NK-92 treated with Interleukin-12 subunit alpha and Interleukin-12 subunit beta, amount 100 ng/mL, for 24 hours (cell line): ENCODE results near the gene PCNX2.

Source experiments
- DNase-seq: peaks from one replicate; lab custom pipeline; 2025; lab: John Stamatoyannopoulos, UW

The PCNX2 gene

DNA sequence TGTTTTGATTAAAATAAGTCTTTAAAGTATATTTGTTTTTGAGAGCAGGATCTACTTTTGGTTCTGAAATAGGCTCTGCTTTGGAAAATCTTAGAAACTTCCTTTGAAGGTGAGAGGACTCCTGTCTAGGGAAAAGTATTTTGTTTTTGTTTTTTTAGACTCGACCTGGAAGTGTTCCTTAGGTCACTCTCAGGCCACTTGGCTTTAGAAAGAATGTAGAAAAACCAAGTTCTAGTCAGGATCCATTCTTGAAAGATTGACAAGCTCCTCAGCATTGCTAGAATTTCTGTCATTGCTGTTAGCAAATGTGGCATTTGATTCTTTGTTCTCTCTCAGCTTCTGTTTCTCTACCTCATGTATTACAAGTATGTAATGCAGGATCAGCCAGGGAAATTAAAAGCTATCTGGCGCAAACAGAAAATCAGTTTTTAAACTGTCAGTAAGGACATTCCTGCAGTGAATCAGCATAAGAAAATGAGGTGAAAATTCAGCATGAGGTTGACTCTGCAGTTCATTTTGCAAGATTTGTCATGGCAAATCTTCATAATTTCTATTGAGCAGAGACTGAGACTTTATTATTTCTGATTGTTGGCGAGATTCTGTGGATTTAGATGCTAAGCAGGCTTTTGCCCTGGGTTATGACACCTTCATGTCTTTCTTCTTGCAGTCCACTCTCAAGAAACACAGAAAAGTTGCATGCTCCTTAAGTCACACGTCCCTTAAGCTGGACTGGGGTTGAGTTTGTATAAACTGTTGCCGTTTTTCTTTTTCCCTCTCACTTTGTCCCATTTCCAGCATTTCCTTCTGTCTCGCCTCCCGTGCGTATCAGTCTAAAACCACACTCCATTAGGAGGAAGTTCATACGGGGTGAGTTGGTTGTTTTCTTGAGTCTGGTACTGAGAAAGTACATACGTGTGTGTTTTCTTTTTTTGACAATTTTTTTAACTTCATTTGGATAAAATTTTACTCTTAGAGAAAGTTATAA is 332.5 kb downstream of the PCNX2 start:
- DNase-seq = no peak

DNA sequence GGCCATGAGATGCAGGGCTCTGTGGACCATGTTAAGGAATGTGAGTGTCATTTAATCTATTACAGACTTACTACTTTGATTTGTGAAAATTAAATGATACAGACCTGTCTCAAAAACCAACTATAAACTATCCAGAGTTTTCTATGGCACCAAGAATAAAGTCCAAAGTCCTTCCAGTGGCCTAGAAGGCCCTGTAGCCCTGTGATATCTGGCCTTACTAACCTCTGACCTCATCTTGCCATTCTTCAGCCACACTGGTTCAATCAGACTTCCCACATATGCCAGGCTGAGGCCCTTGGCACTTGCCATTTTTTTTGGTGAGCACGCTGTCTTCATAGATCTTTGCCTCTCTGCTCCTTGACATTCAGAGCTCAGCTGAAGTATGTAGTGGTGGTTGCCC is 337.5 kb downstream of the PCNX2 start:
- no peak for DNase-seq

DNA sequence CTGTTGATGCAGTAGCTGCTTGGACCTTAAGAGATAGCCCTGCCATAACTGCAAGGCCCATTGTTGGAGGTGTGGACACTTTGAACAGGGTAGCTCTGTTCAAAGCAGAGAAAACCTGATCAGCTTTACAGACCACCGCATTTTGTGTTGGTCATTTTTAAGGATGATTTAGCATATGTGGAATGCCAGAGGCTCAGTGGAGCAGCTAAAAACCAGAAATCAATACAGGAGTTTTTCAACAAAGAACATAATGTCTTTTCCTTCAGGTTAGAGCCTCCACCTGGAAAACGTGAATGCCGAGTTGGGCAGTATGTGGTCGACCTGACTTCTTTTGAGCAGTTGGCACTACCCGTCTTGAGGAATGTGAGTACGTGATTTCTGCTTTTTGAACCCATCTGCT is 339.4 kb downstream of the PCNX2 start:
- no peak for DNase-seq

DNA sequence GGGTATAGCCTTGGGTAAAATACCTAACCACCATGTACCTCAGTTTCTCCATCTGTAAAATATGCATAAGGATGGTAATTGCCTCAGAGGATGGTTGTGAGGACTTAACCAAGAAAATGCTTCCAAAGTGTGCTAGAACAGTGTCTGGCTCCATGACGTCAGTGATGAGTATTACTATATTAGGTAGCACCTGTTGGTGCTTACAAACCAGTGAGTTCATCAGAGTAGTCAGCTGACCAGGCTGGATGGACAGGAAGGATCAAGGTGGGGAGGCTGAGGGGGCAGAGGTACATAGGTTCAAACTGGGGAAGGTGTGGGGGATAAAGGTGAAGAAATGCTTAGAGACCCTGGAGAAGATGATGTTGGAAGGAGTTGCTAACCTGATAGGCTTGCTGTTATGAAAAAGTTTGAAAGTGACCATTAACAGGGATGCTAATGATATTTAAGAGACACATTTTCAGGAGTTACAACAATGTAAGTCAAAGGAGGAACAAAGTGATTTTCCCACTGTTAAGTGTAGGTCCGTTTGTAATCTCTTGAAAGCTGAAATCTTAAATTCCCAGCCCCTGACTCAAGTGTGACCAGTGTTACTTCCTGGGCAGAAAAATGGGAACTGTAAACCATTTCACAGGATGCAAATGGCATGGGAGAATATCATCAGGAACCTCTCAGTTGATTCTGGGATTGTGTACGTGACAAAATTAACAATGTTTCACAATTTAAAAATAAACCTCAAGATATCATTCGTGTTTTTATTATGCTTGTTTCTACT is 340.7 kb downstream of the PCNX2 start:
- DNase-seq = no peak

DNA sequence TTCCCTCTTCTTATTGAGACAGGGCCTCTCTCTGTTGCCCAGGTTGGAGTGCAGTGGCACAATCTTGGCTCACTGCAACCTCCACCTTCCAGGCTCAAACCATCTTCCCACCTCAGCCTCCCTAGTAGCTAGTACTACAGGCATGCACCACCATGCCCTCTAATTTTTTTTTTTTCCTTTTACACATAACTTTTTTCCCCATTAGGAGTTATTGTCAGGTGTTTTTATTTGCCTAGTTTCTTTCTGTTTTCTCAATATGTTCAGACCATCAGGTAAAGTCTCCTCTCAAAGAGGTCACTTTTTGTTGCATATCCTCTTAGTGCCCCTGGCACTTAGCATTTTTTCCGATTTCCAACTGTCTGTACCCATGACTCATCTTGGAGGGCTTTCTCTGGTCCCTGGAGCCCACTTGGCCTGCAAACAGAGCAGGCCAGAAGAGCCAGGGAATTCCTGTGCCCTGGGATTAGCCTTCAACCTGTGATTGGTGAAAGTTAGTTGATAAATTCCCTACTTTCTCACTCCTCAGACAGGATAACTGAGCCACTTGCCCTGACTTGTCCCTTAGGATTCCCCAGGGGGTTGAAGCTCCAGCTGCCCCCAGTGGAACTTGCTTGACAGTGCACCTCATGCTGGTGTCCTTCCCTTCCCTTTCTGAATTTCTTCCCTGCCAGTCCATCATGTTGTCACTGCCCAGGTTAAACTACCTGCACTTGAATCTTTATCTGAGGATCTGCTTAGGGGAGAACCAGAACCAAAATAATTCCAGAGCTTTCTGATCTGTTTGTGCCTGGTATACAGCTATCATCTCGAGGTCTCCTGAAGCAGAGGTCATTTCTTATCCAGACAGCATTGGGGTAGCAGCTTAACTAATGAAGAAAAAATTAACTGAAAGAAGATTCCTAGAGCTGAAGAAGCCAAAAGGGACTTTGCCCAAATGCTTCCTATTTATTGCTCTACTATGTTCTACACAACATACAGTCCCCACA is 342.7 kb downstream of the PCNX2 start:
- DNase-seq = no peak

DNA sequence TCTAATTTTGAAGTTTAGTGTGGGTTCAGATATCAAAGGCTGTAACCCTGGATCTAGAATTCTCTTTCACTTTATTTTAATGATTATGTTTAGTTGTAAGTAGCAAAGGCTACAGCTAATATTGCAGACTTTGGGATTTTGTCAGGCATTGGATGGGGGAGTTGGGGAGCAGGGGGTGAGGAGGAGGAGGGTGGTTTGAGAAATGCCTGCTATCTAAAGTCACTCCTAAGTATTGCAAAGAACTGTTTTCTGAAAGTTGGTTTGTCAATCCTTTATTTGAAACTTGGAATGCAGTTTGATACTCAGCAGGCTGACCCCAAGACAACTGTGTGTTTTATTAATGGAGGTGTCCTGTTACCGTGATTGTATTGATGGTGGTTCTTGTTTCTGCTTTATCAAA is 343.9 kb downstream of the PCNX2 start:
- DNase-seq = no peak

DNA sequence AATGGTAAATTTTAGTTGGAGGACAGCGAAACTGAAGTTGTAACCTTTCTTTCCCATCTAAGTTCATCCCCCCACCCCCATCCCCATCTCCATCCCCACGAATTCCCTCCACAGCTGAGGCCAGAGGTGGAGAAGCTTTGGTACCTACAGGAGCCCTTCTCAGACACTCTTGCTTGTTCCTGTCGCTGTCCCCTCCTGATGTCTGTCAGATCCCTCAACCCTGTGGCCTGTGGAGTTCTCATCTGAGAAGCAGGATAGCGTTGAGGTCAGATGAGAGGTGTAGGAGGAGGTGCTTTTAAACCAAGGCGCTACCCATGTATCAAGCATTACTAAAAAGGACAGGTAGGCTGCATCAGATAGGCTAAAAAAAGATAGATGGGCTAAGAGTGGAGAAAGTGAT is 344.3 kb downstream of the PCNX2 start:
- no peak for DNase-seq

DNA sequence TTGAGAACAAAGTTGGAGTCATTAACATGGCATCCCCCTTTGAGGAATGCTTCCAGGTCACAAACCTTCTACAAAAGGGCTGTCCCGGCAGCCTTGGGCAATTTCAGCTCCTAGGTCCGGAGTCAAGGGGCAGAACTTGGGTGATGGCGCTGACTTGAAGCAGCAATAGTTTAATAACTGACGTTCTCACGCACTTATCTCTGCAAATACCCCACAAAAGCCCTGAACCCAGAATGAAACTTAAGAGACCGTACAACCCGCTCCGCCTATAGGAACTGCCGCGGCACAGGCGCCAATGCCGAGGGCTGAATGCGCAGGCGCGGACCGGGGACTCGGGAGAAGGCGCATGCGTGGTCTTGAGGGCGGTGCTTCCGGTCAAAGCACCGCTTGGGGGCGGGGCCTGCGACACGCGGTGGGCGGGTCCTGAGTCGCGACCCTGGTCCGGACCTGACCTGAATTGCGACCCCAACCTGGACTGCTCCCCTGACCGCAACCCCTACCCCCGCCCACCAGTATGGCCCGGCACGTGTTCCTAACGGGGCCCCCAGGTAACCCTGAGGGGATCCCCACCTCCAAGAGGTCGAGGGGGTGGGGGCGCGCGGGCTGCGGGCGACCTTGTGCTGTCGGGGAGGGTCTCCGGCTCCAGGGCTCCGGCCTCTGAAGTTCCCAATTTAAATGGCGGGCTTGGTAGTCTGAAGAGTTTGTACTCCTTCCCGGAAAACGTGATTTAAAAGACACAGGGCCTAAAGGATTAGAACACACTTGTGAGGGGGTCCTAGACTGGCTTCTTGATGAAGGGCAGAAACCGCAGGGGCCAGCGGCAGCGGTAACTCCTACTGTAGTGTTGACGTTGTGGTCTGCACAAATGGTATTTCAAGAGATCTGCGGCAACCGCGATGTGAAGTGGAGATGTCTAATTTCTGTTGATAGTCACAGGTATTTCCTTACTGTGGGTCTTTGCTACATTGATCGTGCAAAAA is 345.0 kb downstream of the PCNX2 start, which contains the start of gene NTPCR:
NTPCR (plus strand) TSS at position 415 of the 980 bp plus-strand sequence; CDS start at position 515, 100 bp downstream.
- DNase-seq = peak; percentile 90

GRCh38 chr1:232949636-232950196 is 345.8 kb downstream of the PCNX2 start:
- no peak for DNase-seq

DNA sequence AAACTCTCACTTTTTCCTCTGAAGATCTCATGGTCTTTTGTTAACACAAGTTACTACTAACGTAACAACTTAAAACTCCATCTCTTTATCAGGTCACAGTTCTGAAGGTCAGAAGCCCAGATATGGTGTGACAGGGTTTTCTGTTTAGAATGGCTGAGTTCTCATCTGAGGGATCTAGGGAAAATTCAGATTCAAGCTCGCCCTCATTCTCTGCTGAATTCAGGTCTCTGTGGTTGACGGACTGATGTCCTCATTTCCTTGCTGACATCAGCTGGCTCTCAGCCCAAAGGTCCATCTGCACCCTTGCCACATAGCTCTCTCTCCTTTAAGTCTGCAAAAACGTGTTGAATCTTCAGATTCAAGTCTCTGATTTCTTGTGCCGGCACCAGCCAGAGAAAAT is 351.2 kb downstream of the PCNX2 start:
- no peak for DNase-seq

DNA sequence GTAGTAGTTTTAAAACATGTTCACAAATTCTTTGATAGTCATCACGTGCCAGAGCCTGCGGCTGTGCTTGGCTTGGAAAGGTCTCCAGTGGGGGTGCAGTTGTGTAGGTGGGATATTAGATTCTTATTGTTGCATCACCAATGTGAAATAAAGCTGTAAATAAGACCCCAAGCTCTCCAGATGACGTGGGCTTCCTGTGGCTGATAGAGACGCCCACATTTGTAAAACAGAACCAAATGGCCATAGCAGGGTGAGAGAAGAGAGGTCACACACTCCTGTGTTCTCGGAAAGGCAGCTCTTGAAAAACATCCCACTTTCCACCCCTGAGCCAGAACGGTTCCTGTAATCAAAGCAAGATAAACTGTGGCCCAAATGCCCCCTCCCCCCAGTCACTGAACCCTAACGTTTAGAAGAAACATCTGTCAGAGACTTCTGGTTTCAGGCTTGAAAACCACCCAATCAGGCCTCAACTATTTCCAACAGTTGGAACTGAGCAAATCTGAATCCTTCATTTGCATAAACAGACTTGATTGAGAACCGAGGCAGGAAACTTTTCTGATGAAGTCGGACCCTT is 351.8 kb downstream of the PCNX2 start:
- DNase-seq = no peak

- no peak for DNase-seq
These were observed 352.9 kb downstream of the PCNX2 start for GRCh38 chr1:232942413-232943294.

DNA sequence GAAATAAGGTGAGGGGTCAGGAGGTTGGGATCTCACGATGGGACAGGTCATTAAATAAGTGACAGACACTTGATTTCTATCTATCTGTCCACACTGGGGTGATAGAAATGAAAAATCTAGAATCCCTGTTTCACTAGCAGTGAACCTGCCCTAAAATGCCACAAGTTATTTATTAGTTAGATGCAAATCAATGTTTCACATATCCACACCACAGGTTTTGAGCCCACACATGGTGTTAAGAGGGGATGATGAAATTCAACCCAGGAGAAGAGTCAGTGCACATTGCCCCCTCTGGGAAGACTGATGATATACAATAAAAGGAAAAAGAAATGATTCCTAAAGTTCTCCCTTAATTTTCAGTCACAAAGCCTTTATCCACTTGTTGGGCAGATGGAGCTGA is 355.3 kb downstream of the PCNX2 start:
- no peak for DNase-seq

DNA sequence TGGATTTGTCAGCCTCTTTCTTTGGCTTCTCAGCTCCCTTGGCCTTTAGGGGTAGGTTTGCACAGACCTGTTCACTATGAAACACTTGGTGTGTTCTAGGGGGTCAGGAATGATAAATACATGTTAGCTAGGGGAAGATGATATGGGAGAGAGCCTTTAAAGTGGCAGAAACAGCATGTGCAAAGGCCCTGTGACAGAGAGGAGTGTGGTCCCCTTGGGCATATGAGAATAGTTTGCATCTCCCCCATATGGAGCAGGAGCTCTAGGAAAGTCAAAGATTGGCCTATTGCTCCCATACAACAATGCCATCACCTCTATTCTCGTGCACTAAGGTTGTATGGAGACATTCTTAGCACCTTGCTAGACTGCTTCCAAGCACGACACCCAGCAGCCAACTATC is 355.8 kb downstream of the PCNX2 start:
- no peak for DNase-seq

- no peak for DNase-seq
These were observed 356.6 kb downstream of the PCNX2 start for GRCh38 chr1:232938926-232939325.

GRCh38 chr1:232937741-232938375 is 357.7 kb downstream of the PCNX2 start:
- no peak for DNase-seq

GRCh38 chr1:232936941-232937340 is 358.6 kb downstream of the PCNX2 start:
- no peak for DNase-seq
